ENCODE results near the gene MRPS21.

DNA sequence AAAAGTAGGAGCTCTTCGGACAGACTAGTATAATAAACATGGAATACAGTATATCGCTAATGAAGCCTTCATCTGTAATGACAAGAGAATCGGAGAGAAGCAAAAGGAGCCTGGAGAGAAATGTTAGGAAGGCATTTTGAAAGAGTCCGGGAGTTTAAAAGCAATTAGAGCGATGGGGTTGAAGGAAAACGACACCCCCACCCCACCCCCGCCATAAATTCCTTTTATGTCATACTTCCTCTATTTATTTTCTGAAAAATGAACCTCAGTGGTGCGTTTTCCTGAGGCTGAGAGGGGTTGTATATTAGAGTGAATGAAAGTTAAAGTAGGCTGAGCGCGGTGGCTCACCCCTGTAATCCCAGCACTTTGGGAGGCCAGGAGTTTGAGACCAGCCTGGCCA lies 24.2 kb upstream of the MRPS21 start:
- TF ChIP-seq POLR2A (IDR thresholded peaks at IDR 0.05; ENCODE audit: low read depth, low read length) = no peak
- TF ChIP-seq POLR2AphosphoS5 (IDR thresholded peaks at IDR 0.05; ENCODE audit: low read depth, low read length) = no peak
- TF ChIP-seq TAF1 (IDR thresholded peaks at IDR 0.05; ENCODE audit: borderline replicate concordance, low read depth, low read length) = no peak

All from GM12892 (cell line).